Lower leg skin (tissue), 4 donors: ENCODE data around the gene AGT. TPM values are rescaled to one million over a fixed set of nuclear protein-coding genes. Genes with fewer than 3 reads are reported as not detected.
A peak's percentile ranks its signal among the peaks of the same experiment; 100 is the strongest.

Source experiments
- DNase-seq, 2 donors: peaks; one replicate each; pipeline ENCODE4 v3.0.0-alpha.2; 2019; ENCODE audit warnings: low spot score in 2 of 2
- H3K4me3 ChIP-seq: fragments of 200-600 bp; sonication (generic); 2 replicates; pipeline ENCODE4 v1.5.1; 2017; ENCODE audit warnings: mild to moderate bottlenecking, low read depth; ENCODE audit not compliant: poor library complexity, severe bottlenecking
- POLR2A ChIP-seq, 2 donors: fragments of 450-650 bp; IDR thresholded peaks; one replicate each; pipeline ENCODE4 v1.6.1; 2016 to 2017; ENCODE audit warnings: antibody characterized with exemption in 2 of 2, mild to moderate bottlenecking in 1 of 2, moderate library complexity in 1 of 2
- WGBS, 2 donors: methylation state at CpG; one replicate each; pipeline ENCODE4 v1.1.5; 2018; 5-methylcytosine and 5-hydroxymethylcytosine counted together
- intact Hi-C: fragments of 100-400 bp; cut with DNase I; formaldehyde crosslinking; loops from one replicate; pipeline ENCODE4 v1.15.0; 2023; ENCODE audit warnings: low total_unique reads
- total RNA-seq, 4 donors: library from RNA; depleted of rRNA; stranded (reverse); fragments of >200 nt; gene quantifications; one replicate each; pipeline ENCODE4 v1.1.0, GENCODE V29; 2016
- TF ChIP-seq, protein P1 (sequence below), 3 donors: fragments of 450-650 bp; IDR thresholded peaks; one replicate each; pipeline ENCODE4 v1.5.1; 2016; ENCODE audit warnings: antibody characterized with exemption in 3 of 3, mild to moderate bottlenecking in 3 of 3, moderate library complexity in 2 of 3

AGT gene
- total RNA-seq = 1 to 10 TPM in 2 of 4 donors, under 1 TPM in 2; 0.20 to 5.8 (median 1.4) TPM

DNA sequence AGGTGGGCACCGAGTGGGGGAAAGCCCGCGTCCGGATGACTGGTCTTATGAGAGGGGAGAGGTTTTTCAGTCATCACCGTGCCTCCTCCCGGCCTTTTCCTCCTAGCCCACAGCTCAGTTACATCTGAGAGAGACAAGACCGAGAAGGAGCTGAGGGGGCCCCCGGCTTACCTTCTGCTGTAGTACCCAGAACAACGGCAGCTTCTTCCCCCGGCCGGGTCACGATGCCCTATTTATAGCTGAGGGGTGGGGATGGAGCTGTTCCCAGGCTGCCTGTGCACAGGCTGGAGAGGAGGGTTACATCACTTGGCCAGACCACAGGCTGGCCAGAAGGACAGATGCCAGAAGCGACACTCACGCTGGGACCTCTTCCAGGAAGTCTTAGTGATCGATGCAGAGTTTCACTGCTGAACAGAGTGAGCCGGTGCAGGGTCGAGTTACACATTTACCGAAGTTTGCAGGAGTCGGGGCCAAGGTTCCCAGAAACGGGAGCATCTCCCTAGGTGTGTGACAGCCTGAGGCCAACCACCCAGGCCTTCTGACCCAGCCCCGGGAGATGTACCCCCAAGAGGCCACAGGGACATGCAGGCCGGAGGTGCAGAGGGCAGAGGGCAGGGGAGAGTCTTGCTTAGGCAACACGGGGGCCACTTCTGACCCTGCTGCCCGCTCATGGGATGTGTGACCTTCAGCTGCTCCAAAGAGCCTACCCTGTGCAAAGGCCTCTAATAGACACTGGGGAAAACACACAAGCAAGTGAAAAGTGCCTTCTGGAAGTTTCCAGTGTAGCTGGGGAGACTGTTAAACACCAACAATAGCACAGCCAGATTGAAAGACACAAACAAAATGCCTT lies at the start of gene AGT:
Gene AGT, minus strand, starts transcription at position 208 of the 850 bp plus-strand sequence. CDS start 3,299 bp downstream, outside the sequence.
- 39 to 51% methylated on average over 21 to 22 of the region's 24 CpGs for WGBS, 2 donors
- TF ChIP-seq, protein P1, sequence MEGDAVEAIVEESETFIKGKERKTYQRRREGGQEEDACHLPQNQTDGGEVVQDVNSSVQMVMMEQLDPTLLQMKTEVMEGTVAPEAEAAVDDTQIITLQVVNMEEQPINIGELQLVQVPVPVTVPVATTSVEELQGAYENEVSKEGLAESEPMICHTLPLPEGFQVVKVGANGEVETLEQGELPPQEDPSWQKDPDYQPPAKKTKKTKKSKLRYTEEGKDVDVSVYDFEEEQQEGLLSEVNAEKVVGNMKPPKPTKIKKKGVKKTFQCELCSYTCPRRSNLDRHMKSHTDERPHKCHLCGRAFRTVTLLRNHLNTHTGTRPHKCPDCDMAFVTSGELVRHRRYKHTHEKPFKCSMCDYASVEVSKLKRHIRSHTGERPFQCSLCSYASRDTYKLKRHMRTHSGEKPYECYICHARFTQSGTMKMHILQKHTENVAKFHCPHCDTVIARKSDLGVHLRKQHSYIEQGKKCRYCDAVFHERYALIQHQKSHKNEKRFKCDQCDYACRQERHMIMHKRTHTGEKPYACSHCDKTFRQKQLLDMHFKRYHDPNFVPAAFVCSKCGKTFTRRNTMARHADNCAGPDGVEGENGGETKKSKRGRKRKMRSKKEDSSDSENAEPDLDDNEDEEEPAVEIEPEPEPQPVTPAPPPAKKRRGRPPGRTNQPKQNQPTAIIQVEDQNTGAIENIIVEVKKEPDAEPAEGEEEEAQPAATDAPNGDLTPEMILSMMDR (IDR thresholded peaks at IDR 0.05) = no peak
- TF ChIP-seq POLR2A (IDR thresholded peaks at IDR 0.05) = no peak
- no peak within 1 kb of the TSS for H3K4me3 ChIP-seq
- peak in 1 of 2 donors; percentile 42 for DNase-seq
- intact Hi-C loops = no loop called here

DNA sequence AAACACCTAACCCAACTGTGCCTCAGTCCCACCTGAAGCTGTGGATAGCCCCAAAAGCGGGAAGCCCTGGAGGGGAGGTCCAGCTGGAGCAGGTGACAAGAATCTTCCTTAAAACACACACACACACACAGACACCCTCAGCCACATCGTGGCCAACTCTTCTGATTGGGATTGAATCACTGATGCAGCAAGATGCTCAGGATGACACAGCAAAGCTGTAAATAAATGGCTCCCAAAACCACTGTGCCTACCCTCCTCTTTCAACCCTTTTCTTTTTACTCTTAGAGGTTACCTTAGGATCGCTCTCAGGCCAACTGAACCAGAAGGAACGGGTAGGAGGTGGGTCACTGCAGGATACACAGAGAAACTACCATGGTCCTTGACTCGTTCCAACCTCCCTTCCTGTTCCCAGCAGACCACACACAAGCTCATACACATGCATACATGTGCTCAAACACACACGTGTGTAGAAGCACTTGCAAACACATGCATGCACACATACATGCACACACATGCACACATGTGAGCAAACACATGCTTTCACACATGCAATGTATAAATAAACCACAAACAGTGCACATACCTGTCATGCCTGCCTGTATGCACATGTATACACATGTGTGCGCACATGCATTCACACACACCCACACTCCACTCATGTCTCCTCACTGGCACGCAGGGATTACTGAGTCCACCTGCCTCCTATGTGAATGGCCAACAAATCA lies 47.7 kb upstream of the AGT start:
- no peak for DNase-seq
- no peak overlapping the region for H3K4me3 ChIP-seq
- intact Hi-C loops = no loop called here
- WGBS, 2 donors = 86 to 89% methylated on average over 8 of the region's 8 CpGs
- no peak for TF ChIP-seq POLR2A (IDR thresholded peaks at IDR 0.05)
- TF ChIP-seq, protein P1 (IDR thresholded peaks at IDR 0.05) = no peak

DNA sequence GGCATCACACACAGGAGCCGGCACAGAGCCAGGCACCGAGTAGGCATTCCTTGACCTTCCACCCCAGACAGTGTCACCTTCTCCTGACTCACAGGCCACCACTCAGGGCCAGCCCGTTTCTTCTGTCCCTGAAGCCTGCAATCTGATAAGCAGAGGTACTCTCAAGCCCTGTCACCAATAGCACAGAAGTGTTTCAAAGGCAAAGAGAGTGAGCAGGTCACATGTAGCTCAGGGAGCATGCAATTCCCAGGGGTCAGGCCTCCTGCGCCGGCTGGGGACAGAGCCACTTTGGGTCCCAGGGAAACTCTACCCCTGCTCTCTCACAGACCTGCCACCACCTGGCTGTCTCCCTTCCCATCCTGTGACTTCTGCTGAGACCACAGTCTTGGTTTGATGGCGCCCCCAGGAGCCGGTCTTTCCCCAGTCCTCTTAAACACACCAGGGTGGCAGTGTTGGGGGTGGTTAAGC lies 46.5 kb upstream of the AGT start:
- no peak for TF ChIP-seq POLR2A (IDR thresholded peaks at IDR 0.05)
- TF ChIP-seq, protein P1 (IDR thresholded peaks at IDR 0.05) = no peak
- intact Hi-C loops = no loop called here
- peak in 1 of 2 donors; percentile 61 for DNase-seq
- H3K4me3 ChIP-seq = no peak overlapping the region
- 84 to 85% methylated on average over 7 of the region's 7 CpGs for whole genome bisulfite sequencing, 2 donors

DNA sequence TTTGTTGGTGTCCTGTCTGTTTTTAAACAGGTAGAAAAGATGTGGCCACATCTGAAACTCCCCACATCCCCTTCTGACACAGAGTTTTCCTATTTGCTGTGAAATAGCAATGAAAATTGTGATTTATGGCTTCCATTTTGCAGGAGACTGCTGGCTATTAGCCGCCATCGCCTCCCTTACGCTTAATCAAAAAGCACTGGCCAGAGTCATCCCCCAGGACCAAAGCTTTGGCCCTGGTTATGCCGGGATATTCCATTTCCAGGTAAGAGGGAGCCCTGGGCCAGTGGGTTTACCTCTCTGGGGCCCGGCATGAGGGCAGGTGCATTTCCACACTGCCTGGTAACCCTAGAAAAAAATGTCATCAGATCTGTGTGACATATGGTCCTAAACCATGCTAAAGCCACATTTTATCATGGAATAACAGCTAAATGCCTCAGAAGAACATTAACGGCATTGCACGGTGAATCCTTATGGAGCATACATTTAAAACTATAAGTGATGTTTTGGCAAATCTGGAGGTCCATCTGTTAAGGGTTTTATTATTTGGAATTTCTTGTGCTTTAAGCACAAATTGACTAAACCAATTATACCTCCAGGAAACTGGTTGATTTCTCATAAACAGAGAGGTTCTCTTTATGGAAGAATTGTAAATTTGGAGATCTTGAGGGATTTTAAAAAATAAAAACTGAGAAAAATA lies 45.6 kb upstream of the AGT start:
- no peak overlapping the region for H3K4me3 ChIP-seq
- 80 to 82% methylated on average over 7 of the region's 7 CpGs for WGBS, 2 donors

More for the DNA sequence above, 45.6 kb upstream of the AGT start:
- no peak for TF ChIP-seq POLR2A (IDR thresholded peaks at IDR 0.05)
- TF ChIP-seq, protein P1 (IDR thresholded peaks at IDR 0.05) = no peak
- intact Hi-C loops = no loop called here
- peak in 1 of 2 donors; percentile 34 for DNase-seq
